Measurements from ENCODE around the gene TAF1B. TPM values are rescaled to one million over a fixed set of nuclear protein-coding genes. Genes with fewer than 3 reads are reported as not detected.
"Not testable (repeated sequence)": the region's sequence is repeated elsewhere in the genome, so short reads cannot be mapped to it uniquely, and the experiment has no call there.

The TAF1B gene
- total RNA-seq, 1 donor: 13.7 TPM

DNA sequence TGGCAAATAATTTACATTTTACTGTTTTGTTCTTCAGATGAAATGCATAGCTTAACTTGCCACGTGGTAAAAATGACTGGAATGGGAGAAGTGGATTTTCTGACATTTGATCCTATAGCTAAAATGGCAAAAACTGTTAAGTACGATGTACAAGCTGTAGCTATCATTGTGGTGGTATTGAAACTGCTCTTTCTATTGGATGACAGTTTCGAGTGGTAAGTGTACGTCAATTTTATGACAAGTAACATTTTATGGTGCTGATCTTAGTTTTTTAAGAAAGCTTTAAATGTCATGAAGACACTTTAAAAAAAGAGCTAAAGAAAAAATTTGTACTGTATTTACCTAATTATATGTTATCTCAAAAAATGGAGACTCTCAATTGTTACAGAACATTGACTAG, 67.4 kb downstream of the TAF1B start:
- H3K4me3 ChIP-seq (ENCODE audit: low read length): no peak overlapping the region
- no peaks in the 10 kb centered on the region for H3K4me1 ChIP-seq (ENCODE audit: insufficient read depth, low read length)
- no peaks in the 10 kb centered on the region for H3K27me3 ChIP-seq (ENCODE audit: insufficient read depth, low read length)
- H3K9me3 ChIP-seq (ENCODE audit: low read depth, low read length): no peaks in the 10 kb centered on the region

DNA sequence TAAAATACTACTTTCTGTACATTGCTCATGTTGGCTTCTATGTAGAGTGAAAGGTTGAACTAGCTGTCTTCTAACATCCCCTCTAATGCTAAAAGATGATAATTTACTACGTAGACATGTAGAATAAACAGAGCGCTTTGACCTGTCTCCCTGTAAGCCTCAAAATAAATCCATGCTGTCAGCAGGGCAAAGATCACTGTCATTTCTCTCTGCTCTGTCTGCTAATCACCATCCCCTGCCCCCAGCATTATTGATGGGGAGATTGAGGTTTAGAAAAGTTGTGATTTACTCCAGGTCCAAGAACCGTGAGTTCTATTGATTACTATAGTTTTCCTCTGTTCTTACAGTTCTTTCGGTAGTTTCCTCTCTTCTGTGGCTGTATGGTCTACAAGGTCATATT, 69.2 kb downstream of the TAF1B start:
- Histone ChIP-seq H3K4me3 (ENCODE audit: low read length) (no peak overlapping the region), H3K9me3 (ENCODE audit: low read depth, low read length) (no peaks in the 10 kb centered on the region), H3K27me3 (ENCODE audit: insufficient read depth, low read length) (no peaks in the 10 kb centered on the region), H3K4me1 (ENCODE audit: insufficient read depth, low read length) (no peaks in the 10 kb centered on the region)

DNA sequence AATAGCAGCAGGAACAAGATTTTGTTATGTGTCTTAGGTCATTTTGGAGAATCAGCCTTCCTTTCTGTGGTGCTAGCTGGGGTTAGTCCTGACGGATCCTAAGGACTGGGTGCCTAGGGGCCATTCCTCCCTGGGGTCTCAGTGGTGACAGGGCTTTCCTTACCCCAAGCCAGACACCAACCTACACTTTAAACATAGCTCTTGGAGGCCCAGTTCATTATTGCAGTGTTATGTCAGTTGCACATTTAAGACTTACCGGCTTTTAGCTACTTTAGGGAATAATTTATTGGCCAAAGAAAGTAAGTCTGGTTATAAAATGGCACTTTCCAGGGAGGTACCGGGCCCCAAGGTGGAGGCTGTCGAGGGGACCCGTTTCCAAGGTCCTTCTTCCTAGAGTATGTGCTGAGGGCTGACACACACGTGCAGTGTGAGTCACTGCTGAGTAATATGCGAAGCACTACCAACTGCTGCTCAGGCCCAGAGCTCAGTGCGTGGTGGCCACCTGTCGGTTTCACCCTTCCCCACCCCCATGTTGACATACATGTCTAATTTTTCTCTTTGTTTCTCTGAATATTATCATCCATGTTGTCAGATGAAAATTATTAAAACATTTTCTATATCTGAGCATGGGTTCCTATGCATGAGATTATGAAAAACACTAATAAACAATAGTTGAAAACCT, 71.3 kb downstream of the TAF1B start:
- H3K4me3 ChIP-seq (ENCODE audit: low read length): no peak overlapping the region
- no peaks in the 10 kb centered on the region for H3K4me1 ChIP-seq (ENCODE audit: insufficient read depth, low read length)
- H3K27me3 ChIP-seq (ENCODE audit: insufficient read depth, low read length): no peaks in the 10 kb centered on the region
- H3K9me3 ChIP-seq (ENCODE audit: low read depth, low read length): no peaks in the 10 kb centered on the region

DNA sequence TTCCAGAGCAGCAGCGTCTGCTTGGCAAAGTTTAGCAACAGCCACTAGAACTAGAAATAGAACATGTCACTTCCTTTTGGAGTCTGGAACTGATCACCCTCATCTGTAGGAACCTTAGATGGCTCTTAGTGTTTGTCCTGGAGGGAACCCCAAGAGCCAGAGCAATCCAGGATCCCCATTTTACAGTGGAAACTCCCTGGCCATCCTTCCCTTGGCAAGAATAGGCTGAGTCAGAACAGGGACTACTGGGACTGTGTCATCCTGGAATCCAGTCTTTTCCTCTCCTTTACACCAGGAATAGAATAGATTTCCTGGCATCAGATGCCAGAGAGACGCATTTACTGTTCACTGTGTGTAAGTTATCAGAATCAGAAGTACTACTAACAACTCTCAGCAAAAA, 75.0 kb downstream of the TAF1B start:
- Histone ChIP-seq H3K9me3 (ENCODE audit: low read depth, low read length) (no peaks in the 10 kb centered on the region), H3K27me3 (ENCODE audit: insufficient read depth, low read length) (no peaks in the 10 kb centered on the region), H3K4me1 (ENCODE audit: insufficient read depth, low read length) (no peaks in the 10 kb centered on the region), H3K4me3 (ENCODE audit: low read length) (no peak overlapping the region)

DNA sequence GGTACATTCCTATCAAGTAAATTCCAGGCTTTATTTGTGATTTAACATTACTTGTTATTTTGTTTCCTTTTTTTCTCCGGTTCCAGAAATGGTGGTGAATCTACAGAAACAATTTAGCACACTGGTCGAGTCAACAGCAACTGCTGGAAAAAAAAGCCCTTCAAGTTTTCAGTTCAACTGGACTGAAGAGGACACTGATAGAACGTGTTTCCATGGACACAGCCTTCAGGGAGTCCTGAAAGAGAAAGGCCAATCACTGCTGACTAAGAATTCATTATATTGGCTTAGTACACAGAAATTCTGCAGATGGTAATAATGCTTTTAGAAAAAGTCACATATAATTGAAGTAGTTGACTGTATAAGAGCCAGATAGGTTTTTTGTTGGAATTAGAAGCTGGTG, 76.2 kb downstream of the TAF1B start:
- no peaks in the 10 kb centered on the region for H3K4me1 ChIP-seq (ENCODE audit: insufficient read depth, low read length)
- H3K4me3 ChIP-seq (ENCODE audit: low read length): no peak overlapping the region
- no peaks in the 10 kb centered on the region for H3K9me3 ChIP-seq (ENCODE audit: low read depth, low read length)
- H3K27me3 ChIP-seq (ENCODE audit: insufficient read depth, low read length): no peaks in the 10 kb centered on the region

DNA sequence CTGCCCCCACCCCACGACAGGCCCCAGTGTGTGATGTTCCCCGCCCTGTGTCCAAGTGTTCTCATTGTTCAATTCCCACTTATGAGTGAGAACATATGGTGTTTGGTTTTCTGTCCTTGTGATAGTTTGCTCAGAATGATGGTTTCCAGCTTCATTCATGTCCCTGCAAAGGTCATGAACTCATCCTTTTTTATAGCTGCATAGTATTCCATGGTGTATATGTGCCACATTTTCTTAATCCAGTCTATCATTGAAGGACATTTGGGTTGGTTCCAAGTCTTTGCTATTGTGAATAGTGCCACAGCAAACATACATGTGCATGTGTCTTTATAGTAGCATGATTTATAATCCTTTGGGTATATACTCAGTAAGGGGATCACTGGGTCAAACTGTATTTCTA, 83.7 kb downstream of the TAF1B start:
- H3K4me3 ChIP-seq (ENCODE audit: low read length); H3K4me1 ChIP-seq (ENCODE audit: insufficient read depth, low read length); H3K9me3 ChIP-seq (ENCODE audit: low read depth, low read length); H3K27me3 ChIP-seq (ENCODE audit: insufficient read depth, low read length): not testable (repeated sequence)

DNA sequence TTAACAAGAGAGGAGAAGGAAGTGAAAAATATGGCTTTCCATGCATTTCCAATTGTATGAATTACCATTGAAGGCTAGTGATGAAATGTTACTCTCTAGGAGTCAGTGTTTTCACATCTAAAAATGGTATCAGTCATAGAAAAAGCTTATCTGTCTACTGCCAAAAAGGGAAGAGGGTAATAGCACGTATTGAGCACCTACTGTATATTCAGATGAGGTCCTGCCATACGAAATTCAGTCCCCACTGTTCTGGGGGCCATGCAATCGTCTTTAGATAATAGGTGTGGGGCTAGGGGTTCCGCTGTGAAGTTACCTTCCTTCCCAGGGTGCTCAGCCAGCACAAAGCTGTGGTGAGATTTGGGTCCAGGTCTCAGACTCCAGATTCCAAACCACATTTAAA, 94.0 kb downstream of the TAF1B start:
- H3K4me3 ChIP-seq (ENCODE audit: low read length): no peak overlapping the region
- no peaks in the 10 kb centered on the region for H3K9me3 ChIP-seq (ENCODE audit: low read depth, low read length)
- no peaks in the 10 kb centered on the region for H3K27me3 ChIP-seq (ENCODE audit: insufficient read depth, low read length)
- H3K4me1 ChIP-seq (ENCODE audit: insufficient read depth, low read length): no peaks in the 10 kb centered on the region

DNA sequence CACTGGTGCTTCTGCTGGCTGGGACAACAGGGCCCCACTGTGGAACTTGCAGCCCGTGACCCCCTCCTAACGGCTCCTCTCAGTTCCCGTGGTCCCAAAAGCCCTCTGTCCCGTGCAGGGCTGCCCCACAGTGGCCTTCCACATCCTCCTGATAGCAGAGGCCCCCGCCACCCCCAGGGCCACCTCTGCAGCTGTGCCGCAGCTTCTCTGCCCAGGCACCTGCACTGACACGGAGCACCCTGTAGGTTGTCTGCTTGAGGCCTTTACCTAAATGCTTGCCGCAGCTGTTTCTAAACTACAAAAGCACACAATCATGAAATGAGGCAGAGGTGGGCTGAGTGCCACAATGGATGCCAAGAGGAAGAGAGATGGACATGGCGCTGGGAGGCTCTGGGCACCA, 94.7 kb downstream of the TAF1B start:
- H3K27me3 ChIP-seq (ENCODE audit: insufficient read depth, low read length): no peaks in the 10 kb centered on the region
- H3K4me3 ChIP-seq (ENCODE audit: low read length): no peak overlapping the region
- H3K4me1 ChIP-seq (ENCODE audit: insufficient read depth, low read length): no peaks in the 10 kb centered on the region
- no peaks in the 10 kb centered on the region for H3K9me3 ChIP-seq (ENCODE audit: low read depth, low read length)

DNA sequence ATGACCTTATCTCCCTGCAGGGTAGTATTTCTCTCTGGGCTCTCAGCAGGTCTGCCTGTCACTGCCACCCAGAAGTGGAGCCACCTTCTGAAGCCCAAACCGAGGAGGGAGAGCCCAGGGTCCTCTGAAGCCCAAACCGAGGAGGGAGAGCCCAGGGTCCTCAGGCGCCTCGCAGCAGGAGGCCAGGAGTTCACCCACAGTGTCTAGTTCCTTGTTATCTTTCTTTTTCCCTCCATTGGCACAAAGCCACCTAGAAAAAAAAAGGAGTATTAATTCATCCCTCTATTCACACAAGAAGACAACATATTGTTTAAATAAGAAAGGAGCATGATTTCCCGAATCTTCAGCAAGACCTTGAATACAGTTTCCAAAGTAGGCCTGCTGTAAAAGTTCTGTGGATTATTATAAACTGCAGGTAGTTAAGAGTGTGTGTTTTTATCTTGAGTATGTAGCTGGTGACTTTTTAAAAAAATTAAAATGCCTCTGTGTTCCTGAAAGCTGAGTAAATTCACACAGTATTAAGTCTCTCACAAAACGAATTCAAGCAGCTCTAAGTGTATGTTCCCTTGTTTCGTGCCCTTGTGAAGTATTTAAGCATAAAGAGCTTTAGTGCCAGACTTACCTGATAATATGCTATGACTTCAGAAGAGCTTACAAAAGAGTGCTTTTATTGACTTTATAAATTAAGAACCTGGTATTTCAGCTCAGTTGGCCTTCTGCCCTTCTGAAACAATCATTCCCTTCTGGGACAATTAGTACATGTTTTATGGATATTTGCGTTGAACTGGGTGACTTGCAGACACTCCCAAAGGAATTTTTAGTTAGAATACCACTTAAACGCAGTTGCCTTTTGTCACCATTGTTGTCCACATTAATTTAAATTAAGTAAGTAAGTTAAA, 96.6 kb downstream of the TAF1B start:
- H3K9me3 ChIP-seq (ENCODE audit: low read depth, low read length): no peaks in the 10 kb centered on the region
- H3K27me3 ChIP-seq (ENCODE audit: insufficient read depth, low read length): no peaks in the 10 kb centered on the region

DNA sequence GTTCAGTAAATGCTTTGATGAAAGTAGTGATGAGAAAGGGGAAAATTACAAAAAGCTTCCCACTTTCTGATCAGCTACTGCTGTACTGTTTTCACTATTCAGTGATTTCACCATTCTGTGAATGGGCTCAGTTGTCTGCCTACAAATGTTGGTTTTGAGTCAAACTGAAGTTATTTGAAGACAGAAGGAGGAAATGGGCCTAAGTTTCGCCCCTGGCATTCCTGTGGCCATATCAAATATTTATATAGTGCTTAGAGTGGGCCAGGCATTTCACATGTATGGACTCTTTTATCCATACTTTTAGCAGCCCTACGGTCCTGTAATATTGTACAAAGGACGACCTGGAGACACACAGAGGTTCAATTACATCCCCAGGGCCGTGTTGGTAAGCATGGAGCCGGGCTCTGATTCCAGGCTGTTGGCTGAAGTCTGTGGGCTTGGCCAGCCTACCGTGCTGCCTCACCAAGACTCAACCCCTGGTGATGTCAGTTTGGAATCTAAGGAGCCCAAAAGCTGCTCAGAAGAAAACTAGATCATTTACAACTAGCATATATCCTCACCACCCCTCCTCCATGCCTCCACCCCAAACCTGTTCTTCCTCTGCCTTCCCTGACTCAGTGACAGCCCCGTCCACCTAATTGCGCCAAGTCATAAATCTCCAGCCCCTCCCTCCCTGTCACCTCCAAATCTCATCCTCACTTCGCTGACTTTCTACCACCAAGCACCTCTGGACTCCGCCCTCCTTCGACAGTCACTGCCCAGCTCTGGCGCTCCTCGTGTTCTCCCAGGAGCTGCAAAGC, 98.1 kb downstream of the TAF1B start:
- no peaks in the 10 kb centered on the region for H3K9me3 ChIP-seq (ENCODE audit: low read depth, low read length)
- H3K27me3 ChIP-seq (ENCODE audit: insufficient read depth, low read length): peaks cover 3% of the 10 kb centered on the region
- no peaks in the 10 kb centered on the region for H3K4me1 ChIP-seq (ENCODE audit: insufficient read depth, low read length)
- no peak overlapping the region for H3K4me3 ChIP-seq (ENCODE audit: low read length)

More for the DNA sequence above, 96.6 kb downstream of the TAF1B start:
- Histone ChIP-seq H3K4me3 (ENCODE audit: low read length) (no peak overlapping the region), H3K4me1 (ENCODE audit: insufficient read depth, low read length) (no peaks in the 10 kb centered on the region)

DNA sequence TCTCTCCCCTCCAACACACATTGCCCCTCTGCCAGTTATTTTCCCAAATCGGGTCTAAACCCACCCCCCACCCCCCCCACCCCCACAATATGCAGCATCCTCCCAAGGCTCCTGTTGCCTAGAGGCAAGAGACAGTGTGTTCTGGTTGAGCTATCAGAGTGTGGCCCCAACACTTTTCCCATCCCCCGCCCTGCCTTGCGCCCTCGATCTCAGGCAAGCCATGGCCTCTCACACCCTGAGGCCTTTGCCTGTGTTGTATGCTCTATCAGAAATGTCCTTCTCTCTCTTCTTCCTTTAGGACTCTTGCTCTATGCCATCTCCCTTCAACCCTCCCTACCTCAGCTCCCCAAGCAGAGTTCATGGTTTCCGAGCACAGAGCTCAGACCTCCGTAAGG, 98.7 kb downstream of the TAF1B start:
- no peaks in the 10 kb centered on the region for H3K4me1 ChIP-seq (ENCODE audit: insufficient read depth, low read length)
- H3K9me3 ChIP-seq (ENCODE audit: low read depth, low read length): no peaks in the 10 kb centered on the region
- peaks cover 3% of the 10 kb centered on the region for H3K27me3 ChIP-seq (ENCODE audit: insufficient read depth, low read length)
- H3K4me3 ChIP-seq (ENCODE audit: low read length): no peak overlapping the region

DNA sequence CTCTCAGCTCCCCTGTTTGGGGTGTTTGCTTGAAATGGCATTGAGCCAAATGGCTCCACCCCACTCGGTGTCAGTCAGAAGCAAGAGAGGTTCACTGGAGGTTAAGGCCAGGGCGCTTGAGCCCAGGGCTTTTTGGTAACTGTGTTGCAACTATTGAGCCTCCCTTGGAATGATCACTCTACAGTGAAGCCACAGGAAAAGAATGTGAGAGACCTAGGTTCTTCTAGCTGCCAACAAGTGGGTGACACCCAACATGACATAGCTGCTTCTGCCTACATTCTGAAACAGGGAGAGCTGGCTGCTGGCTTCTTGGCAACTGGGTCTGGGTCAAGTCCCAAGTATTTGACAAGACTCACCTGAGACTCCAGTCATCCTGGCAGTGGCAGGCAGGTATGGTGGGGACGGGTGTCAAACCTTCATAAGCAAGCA, 101.1 kb downstream of the TAF1B start:
- H3K4me3 ChIP-seq (ENCODE audit: low read length): no peak overlapping the region
- H3K4me1 ChIP-seq (ENCODE audit: insufficient read depth, low read length): no peaks in the 10 kb centered on the region

DNA sequence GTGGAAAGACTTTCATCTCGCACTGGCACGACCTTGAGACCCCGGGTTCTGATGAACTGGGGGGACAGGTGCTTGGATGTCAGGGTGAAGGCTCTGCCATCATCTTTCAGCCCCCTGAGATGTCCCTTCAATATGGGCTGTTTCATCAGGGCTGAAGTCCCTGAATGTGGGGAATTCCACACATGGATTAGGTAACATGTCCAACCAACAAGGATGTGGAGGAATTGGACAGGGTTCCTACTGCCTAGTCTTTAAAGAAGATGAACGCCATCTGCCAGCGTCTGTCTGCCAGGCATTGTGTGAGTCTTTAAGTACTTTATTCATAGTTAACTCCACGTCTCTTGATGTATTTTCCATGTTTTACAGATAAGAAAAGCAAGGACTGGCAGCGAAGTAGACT, 102.3 kb downstream of the TAF1B start:
- Histone ChIP-seq H3K4me3 (ENCODE audit: low read length) (no peak overlapping the region), H3K4me1 (ENCODE audit: insufficient read depth, low read length) (peaks cover 4% of the 10 kb centered on the region), H3K27me3 (ENCODE audit: insufficient read depth, low read length) (peaks cover 16% of the 10 kb centered on the region), H3K9me3 (ENCODE audit: low read depth, low read length) (no peaks in the 10 kb centered on the region)

More for the DNA sequence above, 101.1 kb downstream of the TAF1B start:
- no peaks in the 10 kb centered on the region for H3K9me3 ChIP-seq (ENCODE audit: low read depth, low read length)
- H3K27me3 ChIP-seq (ENCODE audit: insufficient read depth, low read length): peaks cover 5% of the 10 kb centered on the region

DNA sequence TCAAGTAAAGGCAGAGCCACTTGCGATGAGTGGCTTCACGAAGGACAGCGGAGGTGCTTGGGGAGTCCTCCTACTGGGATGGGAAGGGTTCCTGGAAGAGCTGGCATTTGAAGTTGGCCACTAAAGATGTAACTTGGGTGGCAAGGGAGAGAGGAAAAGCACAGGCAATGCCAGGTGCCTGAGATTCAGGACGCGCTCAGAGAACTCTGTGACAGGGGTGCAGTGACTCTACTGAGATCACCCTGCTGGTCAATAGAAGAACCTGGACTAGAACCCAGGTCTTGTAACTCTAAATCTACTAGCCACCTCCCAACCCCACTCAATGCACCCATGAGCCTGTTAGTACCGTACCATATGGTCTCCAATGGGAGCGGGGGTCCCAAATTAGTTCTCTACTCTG, 102.8 kb downstream of the TAF1B start:
- Histone ChIP-seq H3K27me3 (ENCODE audit: insufficient read depth, low read length) (peaks cover 16% of the 10 kb centered on the region), H3K4me1 (ENCODE audit: insufficient read depth, low read length) (peaks cover 4% of the 10 kb centered on the region), H3K4me3 (ENCODE audit: low read length) (no peak overlapping the region), H3K9me3 (ENCODE audit: low read depth, low read length) (no peaks in the 10 kb centered on the region)

DNA sequence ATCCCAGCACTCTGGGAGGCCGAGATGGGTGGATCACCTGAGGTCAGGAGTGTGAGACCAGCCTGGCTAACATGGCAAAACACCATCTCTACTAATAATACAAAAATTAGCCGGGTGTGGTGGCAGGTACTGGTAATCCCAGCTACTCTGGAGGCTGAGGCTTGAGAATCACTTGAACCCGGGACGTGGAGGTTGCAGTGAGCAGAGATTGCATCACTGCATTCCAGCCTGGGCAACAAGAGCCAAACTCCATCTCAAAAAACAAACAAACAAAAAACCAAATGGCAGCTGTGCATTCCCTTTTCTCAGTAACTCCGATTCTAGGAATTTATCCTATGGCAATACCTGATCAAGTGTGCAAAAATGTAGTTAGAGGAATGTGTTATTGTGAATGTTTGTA, 103.5 kb downstream of the TAF1B start:
- no peak overlapping the region for H3K4me3 ChIP-seq (ENCODE audit: low read length)
- peaks cover 16% of the 10 kb centered on the region for H3K27me3 ChIP-seq (ENCODE audit: insufficient read depth, low read length)
- H3K4me1 ChIP-seq (ENCODE audit: insufficient read depth, low read length): peaks cover 4% of the 10 kb centered on the region
- H3K9me3 ChIP-seq (ENCODE audit: low read depth, low read length): no peaks in the 10 kb centered on the region
